OCI-LY7 (cell line): ENCODE results near the gene FAM13C.

ENCODE experiments used
- CTCF ChIP-seq: fragments of 200-600 bp; sonication (generic); conservative IDR thresholded peaks from 2 replicates; pipeline ENCODE4 v1.5.1; 2014; ENCODE audit warnings: mild to moderate bottlenecking, antibody characterized with exemption, low read length, moderate library complexity, mixed read lengths
- EZH2phosphoT487 ChIP-seq: fragments of 200-600 bp; sonication (generic); IDR thresholded peaks from 2 replicates; pipeline ENCODE4 v1.6.1; 2018; ENCODE audit warnings: low read depth, borderline replicate concordance, mild to moderate bottlenecking, mixed run types, antibody characterized with exemption, low read length, moderate library complexity, mixed read lengths

DNA sequence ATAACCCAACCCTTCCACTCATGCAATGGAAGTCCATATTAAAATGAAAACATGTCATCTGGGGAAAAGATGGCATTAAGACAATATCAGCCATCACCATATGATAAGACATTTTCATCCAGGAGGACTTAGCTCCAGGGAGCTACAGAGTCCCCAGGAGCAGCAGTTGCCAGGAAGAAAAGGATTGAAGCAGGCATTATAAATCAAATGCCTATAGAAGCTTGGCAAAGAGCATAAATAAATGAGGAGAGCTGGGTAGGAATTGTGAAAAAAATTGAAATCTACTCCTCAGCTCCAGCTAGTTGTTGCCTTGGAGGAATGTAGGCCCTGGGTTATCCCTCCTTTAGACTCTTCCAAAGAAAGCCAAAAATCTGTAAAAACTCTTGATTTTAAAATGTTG lies 42.5 kb downstream of the FAM13C start:
- no peak for TF ChIP-seq CTCF
- no peak for TF ChIP-seq EZH2phosphoT487
